ENCODE results near the gene MARCKS.
"Not testable (repeated sequence)": the region's sequence is repeated elsewhere in the genome, so short reads cannot be mapped to it uniquely, and the experiment has no call there.

Gene MARCKS

GRCh38 chr6:113888493-113888892 is 31.3 kb downstream of the MARCKS start:
- no peak for DNase-seq

GRCh38 chr6:113888956-113889630 is 31.9 kb downstream of the MARCKS start:
- no peak for DNase-seq

DNA sequence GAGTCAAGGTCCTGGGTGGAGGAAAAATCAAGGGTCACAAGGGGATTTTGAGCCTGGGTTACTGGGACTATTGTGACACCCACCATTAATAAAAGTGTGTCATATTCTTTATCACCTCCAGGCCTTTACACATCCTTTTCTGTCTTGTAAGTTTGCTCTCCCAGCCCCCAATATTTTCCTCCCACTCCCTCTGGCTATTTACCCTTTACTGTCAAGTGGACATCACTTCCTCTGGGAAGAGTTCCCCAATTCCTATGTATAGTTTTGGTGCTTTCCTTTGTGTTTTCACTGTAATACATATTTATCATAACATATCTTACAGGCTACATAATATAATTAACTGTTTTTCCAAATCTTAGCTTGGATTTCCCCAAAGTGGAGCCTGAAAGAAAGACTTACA is 36.3 kb downstream of the MARCKS start:
- DNase-seq = no peak

- DNase-seq = no peak
These were observed 36.7 kb downstream of the MARCKS start for GRCh38 chr6:113893866-113894265.

GRCh38 chr6:113894712-113895674 is 37.8 kb downstream of the MARCKS start:
- no peak for DNase-seq

DNA sequence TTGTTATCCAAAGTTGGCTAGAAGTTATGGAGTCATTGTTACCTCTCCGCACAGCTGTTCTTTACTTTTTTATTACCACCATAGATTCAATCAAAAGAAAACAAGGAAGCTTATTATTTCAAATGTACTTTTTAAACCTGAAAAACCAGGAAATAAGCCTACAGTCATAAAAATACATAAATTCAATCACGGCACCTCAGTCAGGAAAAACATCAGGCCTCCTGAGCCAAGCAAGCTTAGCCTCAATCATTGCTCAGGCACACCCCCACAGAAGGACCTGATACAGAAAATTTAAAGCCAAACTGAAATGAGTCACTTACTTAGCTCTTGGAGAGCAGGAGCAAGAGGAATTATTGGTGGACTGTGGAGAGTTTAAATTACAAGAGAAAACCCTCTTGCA is 44.3 kb downstream of the MARCKS start:
- no peak for DNase-seq

DNA sequence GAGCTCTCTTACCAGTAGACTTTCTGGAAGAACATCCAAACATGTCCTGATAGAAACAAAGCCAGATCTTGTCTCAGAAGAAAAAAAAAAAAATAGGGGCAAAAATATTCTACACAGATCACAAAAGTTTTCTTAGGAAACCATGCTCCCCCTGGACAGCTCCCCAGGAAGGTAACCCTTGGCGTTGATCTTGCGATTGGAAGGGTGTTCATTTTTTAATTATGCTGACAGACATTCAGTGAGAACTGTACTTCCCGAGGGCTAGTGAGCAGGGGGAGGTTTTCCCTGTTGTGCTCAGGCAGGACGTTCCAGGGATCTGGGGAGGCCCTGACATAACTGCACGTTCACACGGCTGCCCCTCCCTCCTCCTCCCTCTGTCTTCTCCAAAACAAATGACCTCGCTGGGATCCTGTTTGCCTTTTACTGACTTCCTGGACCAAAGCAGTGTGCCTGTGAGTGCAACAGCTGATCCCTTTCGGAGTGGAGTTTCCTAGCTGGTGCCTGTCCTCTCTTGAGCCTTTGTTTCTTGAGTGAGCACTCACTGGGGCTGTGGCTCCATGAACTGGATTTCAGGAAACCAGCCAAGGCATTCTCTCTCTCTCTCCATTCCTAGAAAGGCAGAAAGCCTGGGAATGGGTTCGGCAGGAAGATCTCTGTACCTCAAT is 46.7 kb downstream of the MARCKS start:
- DNase-seq = no peak

DNA sequence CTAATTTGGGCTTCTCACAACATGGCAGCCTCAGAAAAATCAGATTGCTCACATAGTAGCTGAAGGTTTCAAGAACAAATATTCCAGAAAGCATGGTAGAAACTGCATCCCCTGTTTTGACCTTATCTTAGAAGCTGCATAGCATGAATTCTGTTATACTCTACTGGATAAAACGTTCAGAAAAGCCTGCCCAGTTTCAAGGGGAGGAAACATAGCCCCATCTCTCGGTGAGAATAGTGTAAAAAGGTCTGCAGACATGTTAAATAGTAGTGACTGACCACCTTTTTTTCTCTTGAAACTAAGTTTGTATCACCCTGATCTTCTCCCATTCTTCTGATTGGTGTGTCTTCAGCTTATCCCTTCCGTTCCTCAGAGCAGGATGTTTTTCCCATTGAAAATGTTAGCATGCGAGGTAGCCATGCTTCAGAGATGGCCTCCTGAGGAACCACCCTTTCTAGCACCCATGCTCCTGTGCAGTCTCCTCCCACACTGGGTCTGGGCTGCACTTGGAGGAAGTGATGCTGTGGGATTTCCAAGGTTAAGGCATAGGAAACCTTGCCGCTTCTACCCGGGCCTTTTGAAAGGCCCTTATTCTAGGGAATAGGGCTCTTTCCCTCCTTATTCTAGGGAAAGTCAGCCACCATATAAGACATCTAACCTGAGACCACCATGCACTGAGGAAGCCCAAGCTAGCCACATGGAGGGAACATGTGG is 50.1 kb downstream of the MARCKS start:
- no peak for DNase-seq

GRCh38 chr6:113908801-113909200 is 51.7 kb downstream of the MARCKS start:
- no peak for DNase-seq

DNA sequence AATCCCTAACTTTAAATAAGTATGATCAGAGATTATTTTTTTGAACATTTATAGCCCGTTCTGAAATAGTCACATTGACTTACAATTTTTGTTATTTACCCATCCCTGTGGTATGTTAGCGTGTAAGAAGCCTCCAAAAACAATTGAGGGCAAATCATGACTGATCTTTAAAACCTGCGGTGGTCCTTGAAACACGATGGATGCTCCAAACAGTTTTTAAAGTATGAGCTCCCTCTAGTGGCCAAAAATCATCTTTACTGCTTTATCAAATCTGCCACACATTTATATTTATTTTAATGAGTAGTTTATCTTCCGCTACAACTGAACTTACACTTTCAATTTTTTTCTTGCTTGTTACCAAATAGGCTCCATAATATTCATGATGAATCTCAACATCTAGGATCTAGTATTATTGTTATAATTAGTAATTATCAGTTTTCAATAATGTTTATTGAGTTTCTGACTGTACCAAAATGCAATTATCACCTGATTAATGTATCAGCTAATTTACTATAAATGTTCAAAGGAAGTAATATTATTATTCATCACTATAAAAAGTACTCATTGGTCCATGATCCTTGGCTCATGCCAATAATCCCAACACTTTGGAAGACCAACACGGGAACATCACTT is 52.2 kb downstream of the MARCKS start:
- no peak for DNase-seq

DNA sequence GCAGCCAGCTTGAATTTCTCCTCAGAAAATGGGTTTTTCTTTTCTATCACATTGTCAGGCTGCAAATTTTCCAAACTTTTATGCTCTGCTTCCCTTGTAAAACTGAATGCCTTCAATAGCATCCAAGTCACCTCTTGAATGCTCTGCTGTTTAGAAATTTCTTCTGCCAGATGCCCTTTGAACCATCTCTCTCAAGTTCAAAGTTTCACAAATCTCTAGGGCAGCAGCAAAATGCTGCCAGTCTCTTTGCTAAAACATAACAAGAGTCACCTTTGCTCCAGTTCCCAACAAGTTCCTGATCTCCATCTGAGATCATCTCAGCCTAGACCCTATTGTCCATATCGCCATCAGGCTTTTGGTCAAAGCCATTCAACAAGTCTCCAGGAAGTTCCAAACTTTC is 53.1 kb downstream of the MARCKS start:
- DNase-seq = not testable (repeated sequence)

All from T1000 (cell line).